ENCODE results near the gene TRMT11.

Gene TRMT11

DNA sequence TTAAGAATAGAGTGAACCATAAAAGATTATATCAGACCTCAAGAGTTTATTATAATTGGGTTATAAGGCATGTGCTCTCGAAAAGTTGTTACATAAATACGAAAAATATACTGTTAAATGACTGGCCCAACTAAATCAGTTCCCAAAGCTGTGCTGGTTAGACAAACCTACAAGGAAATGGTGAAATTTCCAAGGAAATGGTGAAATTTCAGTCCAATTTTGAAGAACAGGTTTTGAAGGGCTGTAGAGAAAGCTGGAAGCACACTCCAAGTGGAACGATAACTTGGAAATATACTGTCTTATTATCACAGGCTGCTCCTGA, 400 bp upstream of the TRMT11 start:
- no CpG with 5 or more reads among the region's 3 CpGs for WGBS (ENCODE audit: insufficient coverage)

DNA sequence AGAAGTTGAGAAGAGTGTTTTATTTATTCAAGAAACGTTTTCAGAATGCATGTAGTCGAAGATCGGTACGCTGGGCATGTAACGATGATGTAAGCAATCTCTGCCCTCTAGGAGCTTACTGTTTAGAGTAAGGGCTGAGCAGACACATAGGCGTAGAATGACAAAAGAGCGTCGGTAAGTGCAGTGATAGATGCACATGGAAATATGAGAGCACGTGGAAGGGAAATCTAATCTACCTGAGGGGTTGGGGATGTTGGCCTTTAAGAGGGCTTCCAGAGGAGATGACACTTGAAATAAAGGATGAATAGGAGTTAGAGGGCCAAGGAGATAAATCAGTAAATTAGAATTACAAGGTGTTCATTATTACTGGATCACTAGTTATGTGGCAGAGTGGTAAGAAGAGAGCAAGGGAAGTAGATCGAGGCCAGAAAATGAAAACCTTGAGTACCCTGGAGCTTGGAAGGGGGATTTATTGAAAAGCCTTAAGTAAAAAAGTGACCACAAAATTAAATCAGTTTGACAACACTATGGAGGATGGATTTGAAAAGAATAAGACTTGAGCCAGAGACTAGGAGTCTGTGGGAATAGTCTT, 782 bp downstream of the TRMT11 start:
- Histone ChIP-seq H3K36me3 (ENCODE audit: control insufficient read depth in 4 of 4, insufficient read depth in 4 of 4, low read length in 3 of 4) (no peaks in the 10 kb centered on the region), H3K27me3 (replicated peaks in 2 of 5; ENCODE audit: control insufficient read depth in 4 of 5, insufficient read depth in 5 of 5, low read length in 4 of 5) (no peaks in the 10 kb centered on the region), H3K27ac (ENCODE audit: insufficient read depth in 1 of 2, low read depth in 1 of 2, low read length in 2 of 2, poor library complexity in 1 of 2, severe bottlenecking in 2 of 2) (peak overlapping the region; percentile 20 to 76), H3K9me3 (ENCODE audit: control extremely low read depth in 1 of 5, control insufficient read depth in 4 of 5, insufficient read depth in 2 of 5, low read depth in 1 of 5, low read length in 4 of 5) (no peaks in the 10 kb centered on the region), H3K4me3 (ENCODE audit: control insufficient read depth in 1 of 7, extremely low read depth in 1 of 7, insufficient read depth in 4 of 7, low read depth in 2 of 7, low read length in 6 of 7) (peak overlapping the region; percentile 82 to 98 (median 94)), H3K4me1 (ENCODE audit: control extremely low read depth in 1 of 4, control insufficient read depth in 4 of 4, insufficient read depth in 4 of 4, low read length in 3 of 4) (peaks cover 0 to 22% (median 16%) of the 10 kb centered on the region in 4 experiments)
- WGBS (ENCODE audit: insufficient coverage) = 36% methylated on average over 9 of the region's 10 CpGs
- POLR2A ChIA-PET = interaction anchor here (0.5 kb wide), 1 partner anchor 206 kb away, joined by 3 read pairs; no protein-coding TSS in a partner anchor
- CTCF ChIA-PET = interaction anchor here (1.4 to 3.9 kb wide), 5 partner anchors 9 to 675 kb away, joined by 4 to 24 read pairs (median 9); no protein-coding TSS in a partner anchor
- peak in 1 of 3 donors; percentile 35 for DNase-seq

More for the DNA sequence above, 400 bp upstream of the TRMT11 start:
- POLR2A ChIA-PET = no interaction called here
- DNase-seq = no peak
- peak overlapping the region in 1 of 2 experiments; percentile 76 for H3K27ac ChIP-seq (ENCODE audit: insufficient read depth in 1 of 2, low read depth in 1 of 2, low read length in 2 of 2, poor library complexity in 1 of 2, severe bottlenecking in 2 of 2)
- peaks cover 0 to 5% (median 2%) of the 10 kb centered on the region in 4 experiments for H3K36me3 ChIP-seq (ENCODE audit: control insufficient read depth in 4 of 4, insufficient read depth in 4 of 4, low read length in 3 of 4)
- H3K4me3 ChIP-seq (ENCODE audit: control insufficient read depth in 1 of 7, extremely low read depth in 1 of 7, insufficient read depth in 4 of 7, low read depth in 2 of 7, low read length in 6 of 7) = peak overlapping the region; percentile 82 to 98 (median 94)
- CTCF ChIA-PET = interaction anchor here (0.8 to 3.9 kb wide), 9 partner anchors 10 to 676 kb away, joined by 3 to 24 read pairs (median 4); no protein-coding TSS in a partner anchor
- peaks cover 0 to 22% (median 16%) of the 10 kb centered on the region in 4 experiments for H3K4me1 ChIP-seq (ENCODE audit: control extremely low read depth in 1 of 4, control insufficient read depth in 4 of 4, insufficient read depth in 4 of 4, low read length in 3 of 4)
- no peaks in the 10 kb centered on the region for H3K9me3 ChIP-seq (ENCODE audit: control extremely low read depth in 1 of 5, control insufficient read depth in 4 of 5, insufficient read depth in 2 of 5, low read depth in 1 of 5, low read length in 4 of 5)
- no peaks in the 10 kb centered on the region for H3K27me3 ChIP-seq (replicated peaks in 2 of 5; ENCODE audit: control insufficient read depth in 4 of 5, insufficient read depth in 5 of 5, low read length in 4 of 5)

DNA sequence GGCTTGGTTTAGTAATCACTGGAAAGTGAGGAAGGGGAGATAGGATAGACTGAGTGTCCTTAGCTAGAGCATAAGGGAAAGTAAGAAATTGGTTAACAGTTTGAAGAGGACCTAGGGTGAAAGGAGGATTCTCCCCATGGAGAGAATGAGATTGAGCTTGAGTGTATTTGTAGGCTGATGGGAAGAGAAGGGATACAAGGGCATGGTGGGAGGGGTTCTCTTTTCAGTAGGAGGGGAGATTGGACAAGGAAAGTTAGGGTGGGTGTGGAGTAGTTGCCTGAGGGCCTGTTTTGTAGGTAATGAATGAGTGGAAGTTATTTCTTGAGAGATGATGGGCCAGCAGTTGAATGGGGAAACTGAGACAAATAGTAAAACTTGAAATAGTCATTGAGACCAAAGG, 1.9 kb downstream of the TRMT11 start:
- CTCF ChIA-PET = no interaction called here
- Histone ChIP-seq H3K27ac (ENCODE audit: insufficient read depth in 1 of 2, low read depth in 1 of 2, low read length in 2 of 2, poor library complexity in 1 of 2, severe bottlenecking in 2 of 2) (no peak overlapping the region), H3K36me3 (ENCODE audit: control insufficient read depth in 4 of 4, insufficient read depth in 4 of 4, low read length in 3 of 4) (no peaks in the 10 kb centered on the region), H3K27me3 (replicated peaks in 2 of 5; ENCODE audit: control insufficient read depth in 4 of 5, insufficient read depth in 5 of 5, low read length in 4 of 5) (no peaks in the 10 kb centered on the region), H3K4me3 (ENCODE audit: control insufficient read depth in 1 of 7, extremely low read depth in 1 of 7, insufficient read depth in 4 of 7, low read depth in 2 of 7, low read length in 6 of 7) (no peak overlapping the region), H3K4me1 (ENCODE audit: control extremely low read depth in 1 of 4, control insufficient read depth in 4 of 4, insufficient read depth in 4 of 4, low read length in 3 of 4) (peaks cover 0 to 22% (median 16%) of the 10 kb centered on the region in 4 experiments), H3K9me3 (ENCODE audit: control extremely low read depth in 1 of 5, control insufficient read depth in 4 of 5, insufficient read depth in 2 of 5, low read depth in 1 of 5, low read length in 4 of 5) (no peaks in the 10 kb centered on the region)
- DNase-seq = no peak
- POLR2A ChIA-PET = no interaction called here

GRCh38 chr6:125989631-125990030, 3.3 kb downstream of the TRMT11 start:
- no peaks in the 10 kb centered on the region for H3K9me3 ChIP-seq (ENCODE audit: control extremely low read depth in 1 of 5, control insufficient read depth in 4 of 5, insufficient read depth in 2 of 5, low read depth in 1 of 5, low read length in 4 of 5)
- no peaks in the 10 kb centered on the region for H3K27me3 ChIP-seq (replicated peaks in 2 of 5; ENCODE audit: control insufficient read depth in 4 of 5, insufficient read depth in 5 of 5, low read length in 4 of 5)
- no peak overlapping the region for H3K4me3 ChIP-seq (ENCODE audit: control insufficient read depth in 1 of 7, extremely low read depth in 1 of 7, insufficient read depth in 4 of 7, low read depth in 2 of 7, low read length in 6 of 7)
- peaks cover 0 to 22% (median 16%) of the 10 kb centered on the region in 4 experiments for H3K4me1 ChIP-seq (ENCODE audit: control extremely low read depth in 1 of 4, control insufficient read depth in 4 of 4, insufficient read depth in 4 of 4, low read length in 3 of 4)
- no peak overlapping the region for H3K27ac ChIP-seq (ENCODE audit: insufficient read depth in 1 of 2, low read depth in 1 of 2, low read length in 2 of 2, poor library complexity in 1 of 2, severe bottlenecking in 2 of 2)
- ChIA-PET CTCF (interaction anchor here (1.1 kb wide), 1 partner anchor 32 kb away, joined by 4 read pairs; no protein-coding TSS in a partner anchor), POLR2A (no interaction called here)
- WGBS (ENCODE audit: insufficient coverage) = 100% methylated on average over 3 of the region's 3 CpGs
- no peaks in the 10 kb centered on the region for H3K36me3 ChIP-seq (ENCODE audit: control insufficient read depth in 4 of 4, insufficient read depth in 4 of 4, low read length in 3 of 4)
- DNase-seq = no peak

GRCh38 chr6:125991653-125992052, 5.3 kb downstream of the TRMT11 start:
- Histone ChIP-seq H3K9me3 (ENCODE audit: control extremely low read depth in 1 of 5, control insufficient read depth in 4 of 5, insufficient read depth in 2 of 5, low read depth in 1 of 5, low read length in 4 of 5) (no peaks in the 10 kb centered on the region), H3K4me1 (ENCODE audit: control extremely low read depth in 1 of 4, control insufficient read depth in 4 of 4, insufficient read depth in 4 of 4, low read length in 3 of 4) (peaks cover 0 to 13% (median 7%) of the 10 kb centered on the region in 4 experiments), H3K4me3 (ENCODE audit: control insufficient read depth in 1 of 7, extremely low read depth in 1 of 7, insufficient read depth in 4 of 7, low read depth in 2 of 7, low read length in 6 of 7) (no peak overlapping the region), H3K27ac (ENCODE audit: insufficient read depth in 1 of 2, low read depth in 1 of 2, low read length in 2 of 2, poor library complexity in 1 of 2, severe bottlenecking in 2 of 2) (no peak overlapping the region), H3K27me3 (replicated peaks in 2 of 5; ENCODE audit: control insufficient read depth in 4 of 5, insufficient read depth in 5 of 5, low read length in 4 of 5) (no peaks in the 10 kb centered on the region), H3K36me3 (ENCODE audit: control insufficient read depth in 4 of 4, insufficient read depth in 4 of 4, low read length in 3 of 4) (no peaks in the 10 kb centered on the region)
- ChIA-PET POLR2A (no interaction called here), CTCF (interaction anchor here (0.9 to 1.7 kb wide), 5 partner anchors 12 to 40 kb away, joined by 3 to 7 read pairs (median 3); no protein-coding TSS in a partner anchor)
- WGBS (ENCODE audit: insufficient coverage) = no CpG with 5 or more reads among the region's 1 CpG
- no peak for DNase-seq

- POLR2A ChIA-PET = no interaction called here
- WGBS (ENCODE audit: insufficient coverage) = 95% methylated on average over 5 of the region's 5 CpGs
Observed at GRCh38 chr6:125994670-125995488, 8.5 kb downstream of the TRMT11 start.

More at GRCh38 chr6:125994670-125995488, 8.5 kb downstream of the TRMT11 start:
- H3K9me3 ChIP-seq (ENCODE audit: control extremely low read depth in 1 of 5, control insufficient read depth in 4 of 5, insufficient read depth in 2 of 5, low read depth in 1 of 5, low read length in 4 of 5) = no peaks in the 10 kb centered on the region
- no peak overlapping the region for H3K4me3 ChIP-seq (ENCODE audit: control insufficient read depth in 1 of 7, extremely low read depth in 1 of 7, insufficient read depth in 4 of 7, low read depth in 2 of 7, low read length in 6 of 7)
- CTCF ChIA-PET = interaction anchor here (0.9 to 4.5 kb wide), 12 partner anchors 9 to 682 kb away, joined by 3 to 24 read pairs (median 5); partner anchors contain the start of genes HINT3 and TRMT11
- H3K27ac ChIP-seq (ENCODE audit: insufficient read depth in 1 of 2, low read depth in 1 of 2, low read length in 2 of 2, poor library complexity in 1 of 2, severe bottlenecking in 2 of 2) = no peak overlapping the region
- DNase-seq = no peak
- no peaks in the 10 kb centered on the region for H3K27me3 ChIP-seq (replicated peaks in 2 of 5; ENCODE audit: control insufficient read depth in 4 of 5, insufficient read depth in 5 of 5, low read length in 4 of 5)
- H3K4me1 ChIP-seq (ENCODE audit: control extremely low read depth in 1 of 4, control insufficient read depth in 4 of 4, insufficient read depth in 4 of 4, low read length in 3 of 4) = no peaks in the 10 kb centered on the region
- peaks cover 0 to 20% (median 12%) of the 10 kb centered on the region in 4 experiments for H3K36me3 ChIP-seq (ENCODE audit: control insufficient read depth in 4 of 4, insufficient read depth in 4 of 4, low read length in 3 of 4)
